ENCODE measurements around the gene TMEM170A.

GRCh38 chr16:75458029-75458428, 6.5 kb downstream of the TMEM170A start:
- TF ChIP-seq CTCF (IDR thresholded peaks at IDR 0.05) (no peak), POLR2A (IDR thresholded peaks at IDR 0.05) (no peak)

Measured in right lobe of liver (tissue), 4 donors.